ENCODE data around the gene GAL.

DNA sequence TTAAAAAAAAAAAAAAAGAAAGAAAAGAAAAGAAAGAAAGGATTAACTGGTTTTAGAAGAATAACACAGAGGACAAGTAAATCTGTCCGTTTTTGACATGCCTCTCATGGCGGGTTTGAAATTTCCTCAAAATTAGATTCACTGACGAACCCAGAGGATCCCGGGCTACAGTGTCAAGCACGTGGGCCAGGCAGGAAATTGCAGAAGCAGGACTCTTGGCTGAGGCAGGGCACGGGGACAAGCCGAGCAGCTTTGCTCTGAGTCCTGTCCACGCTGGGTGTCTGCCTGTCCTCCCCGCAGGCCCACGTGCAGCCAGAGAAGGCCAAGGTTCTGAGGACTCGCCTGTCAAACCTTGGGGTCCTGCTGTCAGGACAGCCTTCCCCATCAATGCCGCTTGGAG lies 24.7 kb downstream of the GAL start:
- TF ChIP-seq EZH2 (IDR thresholded peaks at IDR 0.05; ENCODE audit: borderline replicate concordance, low read length): no peak
- TF ChIP-seq, protein P1, sequence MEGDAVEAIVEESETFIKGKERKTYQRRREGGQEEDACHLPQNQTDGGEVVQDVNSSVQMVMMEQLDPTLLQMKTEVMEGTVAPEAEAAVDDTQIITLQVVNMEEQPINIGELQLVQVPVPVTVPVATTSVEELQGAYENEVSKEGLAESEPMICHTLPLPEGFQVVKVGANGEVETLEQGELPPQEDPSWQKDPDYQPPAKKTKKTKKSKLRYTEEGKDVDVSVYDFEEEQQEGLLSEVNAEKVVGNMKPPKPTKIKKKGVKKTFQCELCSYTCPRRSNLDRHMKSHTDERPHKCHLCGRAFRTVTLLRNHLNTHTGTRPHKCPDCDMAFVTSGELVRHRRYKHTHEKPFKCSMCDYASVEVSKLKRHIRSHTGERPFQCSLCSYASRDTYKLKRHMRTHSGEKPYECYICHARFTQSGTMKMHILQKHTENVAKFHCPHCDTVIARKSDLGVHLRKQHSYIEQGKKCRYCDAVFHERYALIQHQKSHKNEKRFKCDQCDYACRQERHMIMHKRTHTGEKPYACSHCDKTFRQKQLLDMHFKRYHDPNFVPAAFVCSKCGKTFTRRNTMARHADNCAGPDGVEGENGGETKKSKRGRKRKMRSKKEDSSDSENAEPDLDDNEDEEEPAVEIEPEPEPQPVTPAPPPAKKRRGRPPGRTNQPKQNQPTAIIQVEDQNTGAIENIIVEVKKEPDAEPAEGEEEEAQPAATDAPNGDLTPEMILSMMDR (IDR thresholded peaks at IDR 0.05; ENCODE audit: low read length): no peak

Measured in OCI-LY1 (cell line).